ENCODE results near the gene CCDC171. TPM values are rescaled to one million over a fixed set of nuclear protein-coding genes. Genes with fewer than 3 reads are reported as not detected.

CCDC171 gene
- total and polyA plus RNA-seq, 2 of the 13 experiments (the other 11 are each of a cell fraction or from before 2014, with no cell fraction given), result 0.95 to 2.5 TPM

DNA sequence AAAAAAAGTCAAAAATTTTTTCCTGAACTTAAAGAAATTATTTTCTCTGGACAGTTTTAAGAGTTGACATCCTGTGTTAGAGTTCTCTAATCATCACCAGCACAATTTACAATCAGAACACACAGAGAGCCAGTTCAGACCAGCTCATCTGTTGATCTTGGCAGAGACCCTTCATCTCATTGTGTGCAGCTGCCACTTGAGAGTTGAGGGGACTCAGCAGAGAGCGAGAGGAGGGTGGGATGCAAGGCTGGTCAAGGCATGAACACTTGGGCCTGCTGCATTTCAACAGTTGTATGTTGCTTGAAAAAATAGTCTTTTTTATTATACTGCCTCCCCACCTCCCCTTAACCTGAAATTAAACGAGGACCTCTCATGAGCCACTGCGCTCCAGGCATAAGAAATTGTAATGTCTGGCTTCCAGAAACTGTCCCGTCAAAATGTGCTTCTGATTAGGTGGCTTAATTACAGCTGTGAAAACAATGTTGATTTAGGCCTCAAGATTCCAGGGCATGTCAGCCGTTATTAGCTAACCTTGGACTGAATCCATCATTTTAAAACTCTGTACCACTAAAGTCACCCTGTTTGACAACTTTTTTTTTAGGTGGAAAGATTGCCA, 383.6 kb downstream of the CCDC171 start:
- ChIA-PET POLR2A (no interaction called here), CTCF (ENCODE audit: low intra/inter-chr PET ratio, low total read pairs) (no interaction called here)
- BruUV-seq (replicated peaks), result no TSS peak
- H3K4me2 ChIP-seq (ENCODE audit: low read depth, low read length), result no peak overlapping the region
- intact Hi-C loops (cut with micrococcal nuclease; ENCODE audit: unreplicated experiment), result no loop called here
- peaks cover 4% of the 10 kb centered on the region; the same call in 1 of the 2 replicates for H3K9me3 ChIP-seq (ENCODE audit: low read length)
- WGBS (ENCODE audit: low lambda C conversion rate), result 17% methylated on average over 5 of the region's 5 CpGs
- no peak overlapping the region for H3K9ac ChIP-seq (ENCODE audit: insufficient read depth, low read depth, low read length)
- no peaks in the 10 kb centered on the region for H3K79me2 ChIP-seq (ENCODE audit: insufficient read depth, low read length)
- FAIRE-seq, result no peak
- no peaks in the 10 kb centered on the region for H4K20me1 ChIP-seq (ENCODE audit: insufficient read depth, low read length)
- no peak overlapping the region for H2AFZ ChIP-seq (ENCODE audit: low read length)
- H3K36me3 ChIP-seq (replicated peaks in 1 of 2; ENCODE audit: control insufficient read depth in 1 of 2, insufficient read depth in 2 of 2, low read length in 2 of 2), result no peaks in the 10 kb centered on the region
- no peaks in the 10 kb centered on the region for H3K27me3 ChIP-seq (ENCODE audit: control insufficient read depth in 1 of 2, insufficient read depth in 2 of 2, low read length in 2 of 2)
- ATAC-seq, result no peak
- H3K27ac ChIP-seq (ENCODE audit: extremely low read length, insufficient read depth, low read length), result no peak overlapping the region
- in situ Hi-C loops (cut with HindIII; ENCODE audit: extremely low pct_ligation_motif_present, low pct_unique_long_range_greater_than_20kb), result no loop called here
- TF ChIP-seq, protein P1, sequence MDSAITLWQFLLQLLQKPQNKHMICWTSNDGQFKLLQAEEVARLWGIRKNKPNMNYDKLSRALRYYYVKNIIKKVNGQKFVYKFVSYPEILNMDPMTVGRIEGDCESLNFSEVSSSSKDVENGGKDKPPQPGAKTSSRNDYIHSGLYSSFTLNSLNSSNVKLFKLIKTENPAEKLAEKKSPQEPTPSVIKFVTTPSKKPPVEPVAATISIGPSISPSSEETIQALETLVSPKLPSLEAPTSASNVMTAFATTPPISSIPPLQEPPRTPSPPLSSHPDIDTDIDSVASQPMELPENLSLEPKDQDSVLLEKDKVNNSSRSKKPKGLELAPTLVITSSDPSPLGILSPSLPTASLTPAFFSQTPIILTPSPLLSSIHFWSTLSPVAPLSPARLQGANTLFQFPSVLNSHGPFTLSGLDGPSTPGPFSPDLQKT (CRISPR knock-in tag; IDR thresholded peaks at IDR 0.05; ENCODE audit: borderline replicate concordance), result no peak
- TF ChIP-seq ZNF484 (CRISPR knock-in tag; IDR thresholded peaks at IDR 0.05; ENCODE audit: borderline replicate concordance, low read depth) (no peak), GTF3A (CRISPR knock-in tag; conservative IDR thresholded peaks at IDR 0.05) (no peak), ZNF20 (CRISPR knock-in tag; IDR thresholded peaks at IDR 0.05) (no peak), SCMH1 (CRISPR knock-in tag; IDR thresholded peaks at IDR 0.05; ENCODE audit: borderline replicate concordance) (no peak)
- TF ChIP-seq, protein P2, sequence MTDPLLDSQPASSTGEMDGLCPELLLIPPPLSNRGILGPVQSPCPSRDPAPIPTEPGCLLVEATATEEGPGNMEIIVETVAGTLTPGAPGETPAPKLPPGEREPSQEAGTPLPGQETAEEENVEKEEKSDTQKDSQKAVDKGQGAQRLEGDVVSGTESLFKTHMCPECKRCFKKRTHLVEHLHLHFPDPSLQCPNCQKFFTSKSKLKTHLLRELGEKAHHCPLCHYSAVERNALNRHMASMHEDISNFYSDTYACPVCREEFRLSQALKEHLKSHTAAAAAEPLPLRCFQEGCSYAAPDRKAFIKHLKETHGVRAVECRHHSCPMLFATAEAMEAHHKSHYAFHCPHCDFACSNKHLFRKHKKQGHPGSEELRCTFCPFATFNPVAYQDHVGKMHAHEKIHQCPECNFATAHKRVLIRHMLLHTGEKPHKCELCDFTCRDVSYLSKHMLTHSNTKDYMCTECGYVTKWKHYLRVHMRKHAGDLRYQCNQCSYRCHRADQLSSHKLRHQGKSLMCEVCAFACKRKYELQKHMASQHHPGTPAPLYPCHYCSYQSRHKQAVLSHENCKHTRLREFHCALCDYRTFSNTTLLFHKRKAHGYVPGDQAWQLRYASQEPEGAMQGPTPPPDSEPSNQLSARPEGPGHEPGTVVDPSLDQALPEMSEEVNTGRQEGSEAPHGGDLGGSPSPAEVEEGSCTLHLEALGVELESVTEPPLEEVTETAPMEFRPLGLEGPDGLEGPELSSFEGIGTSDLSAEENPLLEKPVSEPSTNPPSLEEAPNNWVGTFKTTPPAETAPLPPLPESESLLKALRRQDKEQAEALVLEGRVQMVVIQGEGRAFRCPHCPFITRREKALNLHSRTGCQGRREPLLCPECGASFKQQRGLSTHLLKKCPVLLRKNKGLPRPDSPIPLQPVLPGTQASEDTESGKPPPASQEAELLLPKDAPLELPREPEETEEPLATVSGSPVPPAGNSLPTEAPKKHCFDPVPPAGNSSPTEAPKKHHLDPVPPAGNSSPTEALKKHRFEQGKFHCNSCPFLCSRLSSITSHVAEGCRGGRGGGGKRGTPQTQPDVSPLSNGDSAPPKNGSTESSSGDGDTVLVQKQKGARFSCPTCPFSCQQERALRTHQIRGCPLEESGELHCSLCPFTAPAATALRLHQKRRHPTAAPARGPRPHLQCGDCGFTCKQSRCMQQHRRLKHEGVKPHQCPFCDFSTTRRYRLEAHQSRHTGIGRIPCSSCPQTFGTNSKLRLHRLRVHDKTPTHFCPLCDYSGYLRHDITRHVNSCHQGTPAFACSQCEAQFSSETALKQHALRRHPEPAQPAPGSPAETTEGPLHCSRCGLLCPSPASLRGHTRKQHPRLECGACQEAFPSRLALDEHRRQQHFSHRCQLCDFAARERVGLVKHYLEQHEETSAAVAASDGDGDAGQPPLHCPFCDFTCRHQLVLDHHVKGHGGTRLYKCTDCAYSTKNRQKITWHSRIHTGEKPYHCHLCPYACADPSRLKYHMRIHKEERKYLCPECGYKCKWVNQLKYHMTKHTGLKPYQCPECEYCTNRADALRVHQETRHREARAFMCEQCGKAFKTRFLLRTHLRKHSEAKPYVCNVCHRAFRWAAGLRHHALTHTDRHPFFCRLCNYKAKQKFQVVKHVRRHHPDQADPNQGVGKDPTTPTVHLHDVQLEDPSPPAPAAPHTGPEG (CRISPR knock-in tag; IDR thresholded peaks at IDR 0.05), result no peak
- TF ChIP-seq, protein P3, sequence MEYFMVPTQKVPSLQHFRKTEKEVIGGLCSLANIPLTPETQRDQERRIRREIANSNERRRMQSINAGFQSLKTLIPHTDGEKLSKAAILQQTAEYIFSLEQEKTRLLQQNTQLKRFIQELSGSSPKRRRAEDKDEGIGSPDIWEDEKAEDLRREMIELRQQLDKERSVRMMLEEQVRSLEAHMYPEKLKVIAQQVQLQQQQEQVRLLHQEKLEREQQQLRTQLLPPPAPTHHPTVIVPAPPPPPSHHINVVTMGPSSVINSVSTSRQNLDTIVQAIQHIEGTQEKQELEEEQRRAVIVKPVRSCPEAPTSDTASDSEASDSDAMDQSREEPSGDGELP (IDR thresholded peaks at IDR 0.05; ENCODE audit: borderline replicate concordance, low read depth), result no peak
- H3K4me3 ChIP-seq (replicated peaks in 1 of 3; ENCODE audit: insufficient read depth in 1 of 3, low read depth in 2 of 3, low read length in 3 of 3), result no peak overlapping the region
- no peak for DNase-seq (ENCODE audit: low spot score)
- H3K4me1 ChIP-seq (ENCODE audit: insufficient read depth, low read length), result no peaks in the 10 kb centered on the region

Measured in HepG2 (cell line).